Heart right ventricle (tissue), 16 donors: ENCODE results near the gene SPTLC2. TPM values are rescaled to one million over a fixed set of nuclear protein-coding genes. Genes with fewer than 3 reads are reported as not detected.

ENCODE experiments used
- ATAC-seq, 8 donors: fragments of 200-7000 bp; cut with Tn5 transposase; one replicate each; pipeline ENCODE4 v1.9.1; 2020; ENCODE audit warnings: mild to moderate bottlenecking in 8 of 8, moderate library complexity in 8 of 8, moderate number of reproducible peaks in 1 of 8
- DNase-seq, 2 donors: peaks; one replicate each; pipeline ENCODE4 v3.0.0-alpha.2; 2020
- H3K27ac ChIP-seq, 10 donors: fragments of 200-600 bp; sonication (generic) in 2 of 10; one replicate each; pipeline versions ENCODE4 v1.5.0 to v1.8.0; 2020 to 2022; ENCODE audit warnings: mild to moderate bottlenecking in 3 of 10
- H3K27me3 ChIP-seq, 7 donors: fragments of 200-600 bp; one replicate each; pipeline ENCODE4 v1.8.0; 2021 to 2022; ENCODE audit warnings: mild to moderate bottlenecking in 2 of 7
- H3K36me3 ChIP-seq, 9 donors: fragments of 200-600 bp; sonication (generic) in 1 of 9; one replicate each; pipeline versions ENCODE4 v1.5.0 to v1.8.0; 2020 to 2022; ENCODE audit warnings: mild to moderate bottlenecking in 2 of 9
- H3K4me1 ChIP-seq, 9 donors: fragments of 200-600 bp; sonication (generic) in 1 of 9; one replicate each; pipeline versions ENCODE4 v1.5.0 to v1.8.0; 2020 to 2022; ENCODE audit warnings: mild to moderate bottlenecking in 4 of 9
- H3K4me3 ChIP-seq, 10 donors: fragments of 200-600 bp; sonication (generic) in 2 of 10; one replicate each; pipeline versions ENCODE4 v1.5.0 to v1.8.0; 2020 to 2022; ENCODE audit warnings: mild to moderate bottlenecking in 7 of 10, moderate library complexity in 2 of 10
- H3K9me3 ChIP-seq, 11 donors: fragments of 200-600 bp in 10 of 11; sonication (generic) in 2 of 11; one replicate each; pipeline versions ENCODE4 v1.5.0 to v1.8.0; 2013 to 2022; ENCODE audit warnings: mild to moderate bottlenecking in 2 of 11, control low read depth in 1 of 11, moderate library complexity in 1 of 11
- CTCF ChIP-seq, 9 donors: fragments of 200-600 bp; sonication (generic) in 2 of 9; IDR thresholded peaks; one replicate each; pipeline versions ENCODE4 v1.5.0 to v1.8.0; 2021 to 2022; ENCODE audit warnings: antibody characterized with exemption in 9 of 9, mild to moderate bottlenecking in 5 of 9, moderate library complexity in 1 of 9
- WGBS, 2 donors: extraction: QIAGEN DNeasy Blood & Tissue Kit; methylation state at CpG; one replicate each; pipeline ENCODE4 v1.1.7; 2013; ENCODE audit warnings: inconsistent platforms in 1 of 2; 5-methylcytosine and 5-hydroxymethylcytosine counted together
- intact Hi-C, 10 donors: fragments of 100-400 bp; cut with DNase I; formaldehyde crosslinking; loops; one replicate each; pipeline versions ENCODE4 v1.11.1 to v1.14.2; 2022
- polyA plus RNA-seq, 2 donors: library from polyadenylated mRNA; stranded (reverse); fragments of 200-250 nt; gene quantifications; one replicate each; pipeline ENCODE4 v1.2.3, GENCODE V29; 2013
- total RNA-seq, 10 donors: library from RNA; stranded (reverse); fragmentation: NEBNext Ultra II Directional in 3 of 10; extraction: Animal tissue kit (Norgen Biotek cat#: 25700) in 3 of 10; gene quantifications; one replicate each; pipeline versions ENCODE4 v1.2.1 to v1.2.4, GENCODE V29; 2021 to 2023
- donor health status: Arrhythmogenic right ventricular cardiomyopathy.
- donor health status: ischemic (EF 13 %, LVEDD 7.1; RV severe dilation, severe dysfunction).
- donor health status: healthy with polysubstance abuse.
- donor health status: DM: no; HTN: yes; CAD: no.
- donor health status: DM: no; HTN: no; CAD: no.
- donor health status: ischemic (EF 25% LVEDD 6.9; RV normal size, moderate dysfunction).
- donor health status: ischemic (EF 25% LVEDD 5.7; RV mildly dilated, moderate dysfunction).
- donor health status: healthy.
- donor health status: DM: yes; HTN: yes; CAD: no.
- donor health status: Ischemic cardiomyopathy.
- donor health status: ischemic (EF 35%, LVEDD 5.7; RV mildly dilated, moderate dysfunction).
- donor health status: nonischemic (EF 11% LVEDD 7.7; RV severe dilation, severe dysfunction).
- donor health status: DM: yes; HTN: yes; CAD: no.
- donor health status: PGD.
- donor health status: ischemic (EF 29% LVEDD 5.4; RV normal size, mild dysfunction).
- donor health status: nonischemic (EF 23%, LVEDD 6.1; RV moderate dilation, normal function).

Gene SPTLC2
- total and polyA plus RNA-seq, 12 donors, result 4.7 to 23.5 (median 12.7) TPM

- no peak overlapping the region for H3K4me3 ChIP-seq
Observed at GRCh38 chr14:77490347-77490986, 126.0 kb downstream of the SPTLC2 start.

GRCh38 chr14:77489041-77489440 lies 127.4 kb downstream of the SPTLC2 start:
- intact Hi-C loops, result no loop called here
- Histone ChIP-seq H3K27me3 (no peaks in the 10 kb centered on the region), H3K36me3 (no peaks in the 10 kb centered on the region), H3K4me1 (no peaks in the 10 kb centered on the region), H3K4me3 (no peak overlapping the region), H3K27ac (no peak overlapping the region), H3K9me3 (no peaks in the 10 kb centered on the region)
- no peak for TF ChIP-seq CTCF (IDR thresholded peaks at IDR 0.05)
- DNase-seq (no peak), ATAC-seq (no peak)
- 91 to 95% methylated on average over 6 of the region's 6 CpGs for WGBS, 2 donors

More at GRCh38 chr14:77490347-77490986, 126.0 kb downstream of the SPTLC2 start:
- H3K4me1 ChIP-seq, result peaks cover 0 to 6% (median 0%) of the 10 kb centered on the region in 9 donors
- WGBS, 2 donors, result 86 to 91% methylated on average over 8 of the region's 8 CpGs
- H3K36me3 ChIP-seq, result no peaks in the 10 kb centered on the region
- H3K9me3 ChIP-seq, result no peaks in the 10 kb centered on the region
- H3K27me3 ChIP-seq, result no peaks in the 10 kb centered on the region
- ATAC-seq (no peak), DNase-seq (no peak)
- intact Hi-C loops, result no loop called here
- TF ChIP-seq CTCF (IDR thresholded peaks at IDR 0.05), result no peak
- H3K27ac ChIP-seq, result no peak overlapping the region

GRCh38 chr14:77488558-77488957 lies 127.9 kb downstream of the SPTLC2 start:
- DNase-seq (no peak), ATAC-seq (no peak)
- no peak for TF ChIP-seq CTCF (IDR thresholded peaks at IDR 0.05)
- H3K27ac ChIP-seq, result no peak overlapping the region
- H3K9me3 ChIP-seq, result no peaks in the 10 kb centered on the region
- intact Hi-C loops, result no loop called here
- no peaks in the 10 kb centered on the region for H3K4me1 ChIP-seq
- H3K27me3 ChIP-seq, result no peaks in the 10 kb centered on the region
- H3K36me3 ChIP-seq, result no peaks in the 10 kb centered on the region
- H3K4me3 ChIP-seq, result no peak overlapping the region
- 81% methylated on average over 7 of the region's 7 CpGs for WGBS, 2 donors

- DNase-seq, result no peak
- Histone ChIP-seq H3K9me3 (no peaks in the 10 kb centered on the region), H3K27me3 (no peaks in the 10 kb centered on the region), H3K27ac (no peak overlapping the region), H3K4me3 (no peak overlapping the region), H3K36me3 (no peaks in the 10 kb centered on the region), H3K4me1 (no peaks in the 10 kb centered on the region)
- intact Hi-C loops, result no loop called here
- no peak for ATAC-seq
- TF ChIP-seq CTCF (IDR thresholded peaks at IDR 0.05), result no peak
- whole genome bisulfite sequencing, 2 donors, result 88 to 92% methylated on average over 7 of the region's 7 CpGs
Observed at GRCh38 chr14:77485901-77486678, 130.3 kb downstream of the SPTLC2 start.
